ENCODE results near the gene PIH1D1. TPM values are rescaled to one million over a fixed set of nuclear protein-coding genes. Genes with fewer than 3 reads are reported as not detected.
"Not testable (repeated sequence)": the region's sequence is repeated elsewhere in the genome, so short reads cannot be mapped to it uniquely, and the experiment has no call there.

The PIH1D1 gene
- total RNA-seq, 1 experiment from 2014 or later: 122 TPM

GRCh38 chr19:49461656-49462055 is 10.0 kb upstream of the PIH1D1 start:
- POLR2A ChIA-PET (ENCODE audit: low non-redundant PET): no interaction called here
- H3K27ac ChIP-seq (ENCODE audit: low read depth, low read length, poor library complexity, severe bottlenecking): no peak overlapping the region
- H3K9me3 ChIP-seq (ENCODE audit: low read depth, low read length, poor library complexity, severe bottlenecking): no peaks in the 10 kb centered on the region
- H3K4me1 ChIP-seq (ENCODE audit: insufficient read depth, low read length, poor library complexity, severe bottlenecking): no peaks in the 10 kb centered on the region
- DNase-seq (ENCODE audit: low spot score): no peak
- intact Hi-C loops (cut with micrococcal nuclease; ENCODE audit: unreplicated experiment): no loop called here
- H3K36me3 ChIP-seq (ENCODE audit: insufficient read depth, low read length, poor library complexity, severe bottlenecking): no peaks in the 10 kb centered on the region
- no peaks in the 10 kb centered on the region for H3K27me3 ChIP-seq (replicated peaks; ENCODE audit: insufficient read depth, low read depth, low read length, poor library complexity)
- H3K4me3 ChIP-seq (ENCODE audit: low read depth, low read length, poor library complexity, severe bottlenecking): no peak overlapping the region
- CTCF ChIA-PET: no interaction called here
- no TSS peak for BruUV-seq (replicated peaks)
- TF ChIP-seq EZH2 (IDR thresholded peaks at IDR 0.05; ENCODE audit: borderline replicate concordance, low read depth, low read length, poor library complexity, severe bottlenecking): no peak

GRCh38 chr19:49461130-49461529 is 9.5 kb upstream of the PIH1D1 start:
- CTCF ChIA-PET; H3K4me1 ChIP-seq (ENCODE audit: insufficient read depth, low read length, poor library complexity, severe bottlenecking); H3K27ac ChIP-seq (ENCODE audit: low read depth, low read length, poor library complexity, severe bottlenecking); DNase-seq (ENCODE audit: low spot score); intact Hi-C loops (cut with micrococcal nuclease; ENCODE audit: unreplicated experiment); H3K36me3 ChIP-seq (ENCODE audit: insufficient read depth, low read length, poor library complexity, severe bottlenecking); H3K4me3 ChIP-seq (ENCODE audit: low read depth, low read length, poor library complexity, severe bottlenecking); BruUV-seq (replicated peaks); H3K27me3 ChIP-seq (replicated peaks; ENCODE audit: insufficient read depth, low read depth, low read length, poor library complexity); H3K9me3 ChIP-seq (ENCODE audit: low read depth, low read length, poor library complexity, severe bottlenecking); POLR2A ChIA-PET (ENCODE audit: low non-redundant PET): not testable (repeated sequence)

GRCh38 chr19:49459388-49459787 is 7.8 kb upstream of the PIH1D1 start:
- DNase-seq (ENCODE audit: low spot score): no peak
- ChIA-PET CTCF (no interaction called here), POLR2A (ENCODE audit: low non-redundant PET) (no interaction called here)
- H3K9me3 ChIP-seq (ENCODE audit: low read depth, low read length, poor library complexity, severe bottlenecking): no peaks in the 10 kb centered on the region
- TF ChIP-seq CTCF (conservative IDR thresholded peaks at IDR 0.05; ENCODE audit: low read depth, low read length) (no peak), EZH2 (IDR thresholded peaks at IDR 0.05; ENCODE audit: borderline replicate concordance, low read depth, low read length, poor library complexity, severe bottlenecking) (no peak)
- intact Hi-C loops (cut with micrococcal nuclease; ENCODE audit: unreplicated experiment): no loop called here
- H3K4me3 ChIP-seq (ENCODE audit: low read depth, low read length, poor library complexity, severe bottlenecking): no peak overlapping the region
- H3K27me3 ChIP-seq (replicated peaks; ENCODE audit: insufficient read depth, low read depth, low read length, poor library complexity): no peaks in the 10 kb centered on the region
- H3K36me3 ChIP-seq (ENCODE audit: insufficient read depth, low read length, poor library complexity, severe bottlenecking): no peaks in the 10 kb centered on the region
- H3K27ac ChIP-seq (ENCODE audit: low read depth, low read length, poor library complexity, severe bottlenecking): no peak overlapping the region
- H3K4me1 ChIP-seq (ENCODE audit: insufficient read depth, low read length, poor library complexity, severe bottlenecking): peaks cover 1% of the 10 kb centered on the region
- BruUV-seq (replicated peaks): no TSS peak

- Histone ChIP-seq H3K4me1 (ENCODE audit: insufficient read depth, low read length, poor library complexity, severe bottlenecking) (peaks cover 6% of the 10 kb centered on the region), H3K4me3 (ENCODE audit: low read depth, low read length, poor library complexity, severe bottlenecking) (no peak overlapping the region), H3K36me3 (ENCODE audit: insufficient read depth, low read length, poor library complexity, severe bottlenecking) (no peaks in the 10 kb centered on the region), H3K27ac (ENCODE audit: low read depth, low read length, poor library complexity, severe bottlenecking) (no peak overlapping the region), H3K27me3 (replicated peaks; ENCODE audit: insufficient read depth, low read depth, low read length, poor library complexity) (no peaks in the 10 kb centered on the region), H3K9me3 (ENCODE audit: low read depth, low read length, poor library complexity, severe bottlenecking) (no peaks in the 10 kb centered on the region)
- ChIA-PET CTCF (interaction anchor here (1.1 kb wide), 1 partner anchor 17 kb away, joined by 3 read pairs; no protein-coding TSS in a partner anchor), POLR2A (ENCODE audit: low non-redundant PET) (no interaction called here)
- TF ChIP-seq CTCF (conservative IDR thresholded peaks at IDR 0.05; ENCODE audit: low read depth, low read length): no peak
- TF ChIP-seq EZH2 (IDR thresholded peaks at IDR 0.05; ENCODE audit: borderline replicate concordance, low read depth, low read length, poor library complexity, severe bottlenecking): no peak
- no peak for DNase-seq (ENCODE audit: low spot score)
- intact Hi-C loops (cut with micrococcal nuclease; ENCODE audit: unreplicated experiment): no loop called here
- no TSS peak for BruUV-seq (replicated peaks)
These were observed 6.9 kb upstream of the PIH1D1 start for GRCh38 chr19:49458567-49458903.
